ENCODE results near the gene WWOX. TPM values are rescaled to one million over a fixed set of nuclear protein-coding genes. Genes with fewer than 3 reads are reported as not detected.
A peak's percentile ranks its signal among the peaks of the same experiment; 100 is the strongest.

Gene WWOX
- total and polyA plus RNA-seq, 2 of the 13 experiments (the other 11 are each of a cell fraction or from before 2014, with no cell fraction given) = 9.1 to 37.4 TPM

GRCh38 chr16:78505544-78506366 is 406.3 kb downstream of the WWOX start (continued):
- TF ChIP-seq ZNF318 (CRISPR knock-in tag; IDR thresholded peaks at IDR 0.05) (no peak), EZH2 (conservative IDR thresholded peaks at IDR 0.05; ENCODE audit: low read depth, low read length) (no peak), HDAC6 (IDR thresholded peaks at IDR 0.05; ENCODE audit: low read depth, low read length) (no peak), IRF2 (CRISPR knock-in tag; IDR thresholded peaks at IDR 0.05) (no peak; the same call in 1 of the 2 replicates), NR2F6 (IDR thresholded peaks at IDR 0.05) (0 out of 2 replicates have a peak, but pooled peaks have one; percentile 44), NR2F6 (CRISPR knock-in tag; IDR thresholded peaks at IDR 0.05) (peak; percentile 33; the same call in 1 of the 2 replicates), ZNF329 (CRISPR knock-in tag; IDR thresholded peaks at IDR 0.05; ENCODE audit: low read depth) (no peak), PAWR (CRISPR knock-in tag; IDR thresholded peaks at IDR 0.05; ENCODE audit: borderline replicate concordance) (no peak), NR1H2 (CRISPR knock-in tag; IDR thresholded peaks at IDR 0.05; ENCODE audit: borderline replicate concordance, low read depth) (no peak), SETDB1 (CRISPR knock-in tag; IDR thresholded peaks at IDR 0.05; ENCODE audit: borderline replicate concordance) (no peak), GPN1 (CRISPR knock-in tag; IDR thresholded peaks at IDR 0.05; ENCODE audit: borderline replicate concordance) (no peak), FOXO1 (CRISPR knock-in tag; IDR thresholded peaks at IDR 0.05) (0 out of 2 replicates have a peak, but pooled peaks have one; percentile 30), ZZZ3 (CRISPR knock-in tag; IDR thresholded peaks at IDR 0.05; ENCODE audit: borderline replicate concordance) (peak; percentile 37; the same call in 1 of the 2 replicates), ZNF10 (CRISPR knock-in tag; IDR thresholded peaks at IDR 0.05; ENCODE audit: borderline replicate concordance, low read depth) (no peak)
- TF ChIP-seq, protein P1, sequence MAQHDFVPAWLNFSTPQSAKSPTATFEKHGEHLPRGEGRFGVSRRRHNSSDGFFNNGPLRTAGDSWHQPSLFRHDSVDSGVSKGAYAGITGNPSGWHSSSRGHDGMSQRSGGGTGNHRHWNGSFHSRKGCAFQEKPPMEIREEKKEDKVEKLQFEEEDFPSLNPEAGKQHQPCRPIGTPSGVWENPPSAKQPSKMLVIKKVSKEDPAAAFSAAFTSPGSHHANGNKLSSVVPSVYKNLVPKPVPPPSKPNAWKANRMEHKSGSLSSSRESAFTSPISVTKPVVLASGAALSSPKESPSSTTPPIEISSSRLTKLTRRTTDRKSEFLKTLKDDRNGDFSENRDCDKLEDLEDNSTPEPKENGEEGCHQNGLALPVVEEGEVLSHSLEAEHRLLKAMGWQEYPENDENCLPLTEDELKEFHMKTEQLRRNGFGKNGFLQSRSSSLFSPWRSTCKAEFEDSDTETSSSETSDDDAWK (CRISPR knock-in tag; IDR thresholded peaks at IDR 0.05) = no peak
- TF ChIP-seq, protein P2, sequence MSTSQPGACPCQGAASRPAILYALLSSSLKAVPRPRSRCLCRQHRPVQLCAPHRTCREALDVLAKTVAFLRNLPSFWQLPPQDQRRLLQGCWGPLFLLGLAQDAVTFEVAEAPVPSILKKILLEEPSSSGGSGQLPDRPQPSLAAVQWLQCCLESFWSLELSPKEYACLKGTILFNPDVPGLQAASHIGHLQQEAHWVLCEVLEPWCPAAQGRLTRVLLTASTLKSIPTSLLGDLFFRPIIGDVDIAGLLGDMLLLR (CRISPR knock-in tag; IDR thresholded peaks at IDR 0.05) = no peak
